HepG2 (cell line): ENCODE measurements around the gene RNU1-2. TPM values are rescaled to one million over a fixed set of nuclear protein-coding genes. Genes with fewer than 3 reads are reported as not detected.
"Not testable (repeated sequence)": the region's sequence is repeated elsewhere in the genome, so short reads cannot be mapped to it uniquely, and the experiment has no call there.

Experiments used
- ATAC-seq: fragments of 200-7000 bp; cut with Tn5 transposase; 3 replicates; pipeline ENCODE4 v1.9.1; 2020; ENCODE audit warnings: mild to moderate bottlenecking, moderate library complexity
- BruUV-seq: library from RNA; stranded (reverse); fragments of 400-500 nt; replicated peaks from 2 replicates; lab custom pipeline; 2021; lab: Mats Ljungman, UMichigan
- CTCF ChIA-PET: fragments of 300-600 bp; formaldehyde crosslinking; extraction: SDS; loops from one replicate; lab custom pipeline; 2021; ENCODE audit warnings: low total read pairs, inconsistent platforms, low intra/inter-chr PET ratio; lab: Yijun Ruan, JAX
- POLR2A ChIA-PET: fragments of 350-600 bp; sonication (Branson Sonifier 250); formaldehyde crosslinking; loops from one replicate; lab custom pipeline; 2020; ENCODE audit warnings: antibody characterized with exemption, inconsistent platforms; lab: Yijun Ruan, JAX
- DNase-seq: peaks from one replicate; pipeline ENCODE4 v3.0.0-alpha.2; 2015; ENCODE audit warnings: low spot score
- FAIRE-seq: peaks from 3 replicates; lab custom pipeline; 2011; peaks lifted over from hg19 to GRCh38; lab: Jason Lieb, UNC
- H2AFZ ChIP-seq: one replicate; pipeline ENCODE4 v1.6.1; 2011; ENCODE audit warnings: low read length, inconsistent platforms
- H3K27ac ChIP-seq: fragments of 300-600 bp; 3 replicates; pipeline ENCODE4 v1.8.0; 2011; ENCODE audit warnings: mixed run types, mild to moderate bottlenecking, mixed read lengths, low read length, inconsistent platforms; ENCODE audit not compliant: insufficient read depth; ENCODE audit errors: extremely low read length
- H3K27me3 ChIP-seq, 2 experiments: fragments of 200-600 bp in 1 of 2; 2 replicates in 1 of 2; 3 replicates in 1 of 2; pipeline versions ENCODE4 v1.6.0 to v1.8.0; 2011; ENCODE audit warnings: low read length in 2 of 2, mild to moderate bottlenecking in 2 of 2, moderate library complexity in 2 of 2, inconsistent platforms in 1 of 2; ENCODE audit not compliant: insufficient read depth in 2 of 2, control insufficient read depth in 1 of 2
- H3K36me3 ChIP-seq, 2 experiments: fragments of 200-600 bp in 1 of 2; replicated peaks in 1 of 2; 2 replicates in 1 of 2; 3 replicates in 1 of 2; pipeline versions ENCODE4 v1.5.1 to v1.8.0; 2011; ENCODE audit warnings: low read length in 2 of 2, inconsistent platforms in 1 of 2; ENCODE audit not compliant: insufficient read depth in 2 of 2, control insufficient read depth in 1 of 2
- H3K4me1 ChIP-seq: 2 replicates; pipeline ENCODE4 v1.5.1; 2012; ENCODE audit warnings: low read length, inconsistent platforms; ENCODE audit not compliant: insufficient read depth
- H3K4me2 ChIP-seq: 2 replicates; pipeline ENCODE4 v1.6.0; 2011; ENCODE audit warnings: low read depth, low read length, inconsistent platforms
- H3K4me3 ChIP-seq, 3 experiments: fragments of 200-600 bp in 1 of 3; sonication (generic), shearing (Covaris generic) in 1 of 3; replicated peaks in 1 of 3; 2 replicates each; pipeline ENCODE4 v1.5.1; 2011 to 2016; ENCODE audit warnings: low read length in 3 of 3, inconsistent platforms in 2 of 3, low read depth in 2 of 3, mild to moderate bottlenecking in 2 of 3, control low read depth in 1 of 3, mixed read lengths in 1 of 3; ENCODE audit not compliant: insufficient read depth in 1 of 3
- H3K79me2 ChIP-seq: one replicate; pipeline ENCODE4 v1.6.1; 2011; ENCODE audit warnings: low read length, inconsistent platforms; ENCODE audit not compliant: insufficient read depth
- H3K9ac ChIP-seq: 2 replicates; pipeline ENCODE4 v1.6.0; 2011; ENCODE audit warnings: mild to moderate bottlenecking, low read depth, low read length, inconsistent platforms; ENCODE audit not compliant: insufficient read depth
- H3K9me3 ChIP-seq: 2 replicates; pipeline ENCODE4 v1.5.1; 2012; ENCODE audit warnings: mild to moderate bottlenecking, low read length
- H4K20me1 ChIP-seq: 2 replicates; pipeline ENCODE4 v1.6.0; 2011; ENCODE audit warnings: inconsistent platforms, mild to moderate bottlenecking, low read length, moderate library complexity; ENCODE audit not compliant: insufficient read depth
- ZNF768 ChIP-seq: sonication (generic); formaldehyde crosslinking; IDR thresholded peaks from 2 replicates; pipeline ENCODE4 v1.4.0; 2020; ENCODE audit warnings: missing genetic modification reagents
- WGBS: methylation state at CpG from one replicate; pipeline ENCODE4 v1.1.6; 2017; ENCODE audit warnings: low lambda C conversion rate; 5-methylcytosine and 5-hydroxymethylcytosine counted together
- in situ Hi-C: cut with HindIII; loops from 2 replicates; pipeline ENCODE4 v1.10.0; 2017; ENCODE audit warnings: low pct_unique_long_range_greater_than_20kb; ENCODE audit not compliant: extremely low pct_ligation_motif_present
- intact Hi-C: fragments of 100-400 bp; cut with micrococcal nuclease; formaldehyde crosslinking; loops from one replicate; pipeline ENCODE4 v1.10.0; 2022; ENCODE audit not compliant: unreplicated experiment
- polyA plus RNA-seq, 8 experiments: library from polyadenylated mRNA; depleted of rRNA in 3 of 8; stranded (reverse) in 7 of 8; unstranded in 1 of 8; fragments of >200 nt; fragmentation: Illumina TruSeq in 4 of 8; extraction: Trizol in 4 of 8; gene quantifications; 2 replicates each; pipeline versions ENCODE4 v1.2.1 to v1.2.3, GENCODE V29; 2011 to 2016; ENCODE audit warnings: low read depth in 4 of 8, missing spikeins in 1 of 8, mixed read lengths in 1 of 8; ENCODE audit not compliant: insufficient read depth in 1 of 8
- total RNA-seq, 5 experiments: library from RNA; depleted of rRNA; stranded (reverse); fragments of >200 nt; fragmentation: Illumina TruSeq; extraction: Trizol; gene quantifications; 2 replicates each; pipeline ENCODE4 v1.2.3, GENCODE V29; 2016; ENCODE audit warnings: low read depth in 1 of 5

RNU1-2 gene
- total and polyA plus RNA-seq, 2 of the 13 experiments (the other 11 are each of a cell fraction or from before 2014, with no cell fraction given): under 0.01 to 11,018 TPM

- H4K20me1 ChIP-seq, intact Hi-C loops, DNase-seq: not testable (repeated sequence)
Observed at GRCh38 chr1:16931206-16931934, 35.6 kb downstream of the RNU1-2 start.

GRCh38 chr1:16933945-16934344, 38.2 kb downstream of the RNU1-2 start:
- H3K9ac ChIP-seq, H3K9me3 ChIP-seq, ATAC-seq, FAIRE-seq, POLR2A ChIA-PET, in situ Hi-C loops, H2AFZ ChIP-seq, BruUV-seq, H3K4me1 ChIP-seq, H3K36me3 ChIP-seq, CTCF ChIA-PET, H3K27ac ChIP-seq, H3K27me3 ChIP-seq, H3K4me2 ChIP-seq, DNase-seq, H3K4me3 ChIP-seq, intact Hi-C loops, H4K20me1 ChIP-seq, H3K79me2 ChIP-seq: not testable (repeated sequence)

More at GRCh38 chr1:16931206-16931934, 35.6 kb downstream of the RNU1-2 start:
- FAIRE-seq, H2AFZ ChIP-seq, H3K27ac ChIP-seq, BruUV-seq, ATAC-seq, H3K36me3 ChIP-seq, H3K4me1 ChIP-seq, H3K9me3 ChIP-seq, POLR2A ChIA-PET, H3K79me2 ChIP-seq, in situ Hi-C loops, H3K9ac ChIP-seq, H3K4me2 ChIP-seq, CTCF ChIA-PET, H3K4me3 ChIP-seq, H3K27me3 ChIP-seq: not testable (repeated sequence)
- peak; percentile 50; the same call in 1 of the 2 replicates for TF ChIP-seq ZNF768 (CRISPR knock-in tag)
- WGBS: 88% methylated on average over 18 of the region's 18 CpGs

GRCh38 chr1:16936580-16936979, 40.8 kb downstream of the RNU1-2 start:
- H3K4me3 ChIP-seq, POLR2A ChIA-PET, H3K9me3 ChIP-seq, ATAC-seq, in situ Hi-C loops, H3K79me2 ChIP-seq, H3K27ac ChIP-seq, H3K4me2 ChIP-seq, H3K9ac ChIP-seq, H4K20me1 ChIP-seq, H2AFZ ChIP-seq, DNase-seq, H3K27me3 ChIP-seq, BruUV-seq, H3K36me3 ChIP-seq, FAIRE-seq, H3K4me1 ChIP-seq, intact Hi-C loops, CTCF ChIA-PET: not testable (repeated sequence)
- 77% methylated on average over 16 of the region's 16 CpGs for WGBS
